ENCODE results near the gene HTD2.

DNA sequence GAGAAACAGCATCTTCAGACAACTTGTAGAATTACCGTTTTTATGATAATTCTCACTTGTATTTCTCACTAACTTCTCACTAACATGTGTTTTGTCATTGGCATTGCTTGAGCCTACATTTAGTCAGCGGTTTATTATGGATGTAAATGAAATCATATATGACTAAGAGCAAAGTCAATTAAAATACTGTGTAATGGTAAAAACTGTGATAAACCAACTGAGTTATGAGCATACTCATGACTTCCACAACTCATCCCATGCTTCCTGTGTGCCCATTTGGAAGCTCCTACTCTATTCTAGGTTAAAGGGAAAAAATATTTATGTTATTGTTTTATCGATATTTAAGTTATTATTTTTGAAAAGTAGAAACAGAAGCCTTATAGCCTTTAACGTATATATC, 39.1 kb downstream of the HTD2 start:
- TF ChIP-seq POLR2A (IDR thresholded peaks at IDR 0.05) (no peak), EP300 (IDR thresholded peaks at IDR 0.05) (no peak)
